ENCODE results near the gene PRPH. TPM values are rescaled to one million over a fixed set of nuclear protein-coding genes. Genes with fewer than 3 reads are reported as not detected.

The PRPH gene
- total and polyA plus RNA-seq, 2 of the 13 experiments (the other 11 are each of a cell fraction or from before 2014, with no cell fraction given) = 0.12 TPM; not detected in 1

DNA sequence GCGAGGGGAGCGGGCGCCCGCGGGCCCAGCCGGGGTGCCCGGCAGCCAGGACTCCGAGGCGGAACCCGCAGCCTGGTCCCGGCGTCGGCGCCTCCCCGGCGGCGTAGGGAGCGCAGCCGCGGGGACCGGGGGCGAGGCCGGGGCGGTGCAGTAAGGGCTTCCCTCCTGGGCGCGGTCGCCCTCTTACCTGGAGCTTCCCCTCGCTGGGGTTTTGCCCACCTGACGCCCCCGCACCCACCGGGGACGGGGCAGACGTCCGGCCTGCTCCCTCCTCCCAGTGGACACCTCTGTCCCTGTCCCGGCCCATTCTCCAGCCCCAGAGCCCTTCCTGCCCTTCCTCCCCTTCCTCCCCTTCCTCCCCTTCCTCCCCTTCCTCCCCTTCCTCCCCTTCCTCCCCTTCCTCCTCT, 30.5 kb upstream of the PRPH start (continued):
- TF ChIP-seq SP140L (CRISPR knock-in tag; IDR thresholded peaks at IDR 0.05; ENCODE audit: borderline replicate concordance) (no peak), EP300 (IDR thresholded peaks at IDR 0.05; ENCODE audit: low read depth in 2 of 2, low read length in 2 of 2) (no peak), EP300 (CRISPR knock-in tag; IDR thresholded peaks at IDR 0.05; ENCODE audit: borderline replicate concordance) (no peak), SSRP1 (CRISPR knock-in tag; IDR thresholded peaks at IDR 0.05) (no peak), KLF16 (CRISPR knock-in tag; IDR thresholded peaks at IDR 0.05) (peak in 1 of 2 experiments; percentile 14; a peak in 1 of 4 replicates), POLR2A (IDR thresholded peaks at IDR 0.05; ENCODE audit: insufficient read depth in 1 of 2, low read depth in 2 of 2, low read length in 2 of 2) (no peak; a peak in 1 of 4 replicates), NBN (conservative IDR thresholded peaks at IDR 0.05) (no peak), KDM5A (IDR thresholded peaks at IDR 0.05; ENCODE audit: borderline replicate concordance, low read length) (no peak), GATA4 (IDR thresholded peaks at IDR 0.05; ENCODE audit: borderline replicate concordance, low read depth) (no peak; the same call in 1 of the 2 replicates), ZNF788 (CRISPR knock-in tag; IDR thresholded peaks at IDR 0.05; ENCODE audit: borderline replicate concordance) (peak; percentile 13; the same call in 1 of the 2 replicates), ZMYM2 (CRISPR knock-in tag; IDR thresholded peaks at IDR 0.05) (peak; percentile 94; the same call in 1 of the 2 replicates), TSC22D2 (CRISPR knock-in tag; IDR thresholded peaks at IDR 0.05; ENCODE audit: borderline replicate concordance) (no peak), POLR2AphosphoS2 (IDR thresholded peaks at IDR 0.05; ENCODE audit: low read depth, low read length) (no peak), TEAD3 (CRISPR knock-in tag; optimal IDR thresholded peaks at IDR 0.05; ENCODE audit: borderline replicate concordance) (peak; percentile 16), ZNF577 (CRISPR knock-in tag; IDR thresholded peaks at IDR 0.05; ENCODE audit: borderline replicate concordance, low read depth) (no peak), PRMT3 (CRISPR knock-in tag; IDR thresholded peaks at IDR 0.05; ENCODE audit: borderline replicate concordance, low read depth) (no peak), MAF1 (CRISPR knock-in tag; IDR thresholded peaks at IDR 0.05; ENCODE audit: borderline replicate concordance) (no peak), ZNF251 (CRISPR knock-in tag; IDR thresholded peaks at IDR 0.05) (no peak), FOXC1 (CRISPR knock-in tag; IDR thresholded peaks at IDR 0.05; ENCODE audit: borderline replicate concordance) (no peak), MAFG (CRISPR knock-in tag; IDR thresholded peaks at IDR 0.05) (no peak)
- TF ChIP-seq, protein P1, sequence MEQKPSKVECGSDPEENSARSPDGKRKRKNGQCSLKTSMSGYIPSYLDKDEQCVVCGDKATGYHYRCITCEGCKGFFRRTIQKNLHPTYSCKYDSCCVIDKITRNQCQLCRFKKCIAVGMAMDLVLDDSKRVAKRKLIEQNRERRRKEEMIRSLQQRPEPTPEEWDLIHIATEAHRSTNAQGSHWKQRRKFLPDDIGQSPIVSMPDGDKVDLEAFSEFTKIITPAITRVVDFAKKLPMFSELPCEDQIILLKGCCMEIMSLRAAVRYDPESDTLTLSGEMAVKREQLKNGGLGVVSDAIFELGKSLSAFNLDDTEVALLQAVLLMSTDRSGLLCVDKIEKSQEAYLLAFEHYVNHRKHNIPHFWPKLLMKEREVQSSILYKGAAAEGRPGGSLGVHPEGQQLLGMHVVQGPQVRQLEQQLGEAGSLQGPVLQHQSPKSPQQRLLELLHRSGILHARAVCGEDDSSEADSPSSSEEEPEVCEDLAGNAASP (CRISPR knock-in tag; IDR thresholded peaks at IDR 0.05; ENCODE audit: borderline replicate concordance) = no peak
- TF ChIP-seq, protein P2, sequence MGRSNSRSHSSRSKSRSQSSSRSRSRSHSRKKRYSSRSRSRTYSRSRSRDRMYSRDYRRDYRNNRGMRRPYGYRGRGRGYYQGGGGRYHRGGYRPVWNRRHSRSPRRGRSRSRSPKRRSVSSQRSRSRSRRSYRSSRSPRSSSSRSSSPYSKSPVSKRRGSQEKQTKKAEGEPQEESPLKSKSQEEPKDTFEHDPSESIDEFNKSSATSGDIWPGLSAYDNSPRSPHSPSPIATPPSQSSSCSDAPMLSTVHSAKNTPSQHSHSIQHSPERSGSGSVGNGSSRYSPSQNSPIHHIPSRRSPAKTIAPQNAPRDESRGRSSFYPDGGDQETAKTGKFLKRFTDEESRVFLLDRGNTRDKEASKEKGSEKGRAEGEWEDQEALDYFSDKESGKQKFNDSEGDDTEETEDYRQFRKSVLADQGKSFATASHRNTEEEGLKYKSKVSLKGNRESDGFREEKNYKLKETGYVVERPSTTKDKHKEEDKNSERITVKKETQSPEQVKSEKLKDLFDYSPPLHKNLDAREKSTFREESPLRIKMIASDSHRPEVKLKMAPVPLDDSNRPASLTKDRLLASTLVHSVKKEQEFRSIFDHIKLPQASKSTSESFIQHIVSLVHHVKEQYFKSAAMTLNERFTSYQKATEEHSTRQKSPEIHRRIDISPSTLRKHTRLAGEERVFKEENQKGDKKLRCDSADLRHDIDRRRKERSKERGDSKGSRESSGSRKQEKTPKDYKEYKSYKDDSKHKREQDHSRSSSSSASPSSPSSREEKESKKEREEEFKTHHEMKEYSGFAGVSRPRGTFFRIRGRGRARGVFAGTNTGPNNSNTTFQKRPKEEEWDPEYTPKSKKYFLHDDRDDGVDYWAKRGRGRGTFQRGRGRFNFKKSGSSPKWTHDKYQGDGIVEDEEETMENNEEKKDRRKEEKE (IDR thresholded peaks at IDR 0.05) = no peak
- TF ChIP-seq, protein P3, sequence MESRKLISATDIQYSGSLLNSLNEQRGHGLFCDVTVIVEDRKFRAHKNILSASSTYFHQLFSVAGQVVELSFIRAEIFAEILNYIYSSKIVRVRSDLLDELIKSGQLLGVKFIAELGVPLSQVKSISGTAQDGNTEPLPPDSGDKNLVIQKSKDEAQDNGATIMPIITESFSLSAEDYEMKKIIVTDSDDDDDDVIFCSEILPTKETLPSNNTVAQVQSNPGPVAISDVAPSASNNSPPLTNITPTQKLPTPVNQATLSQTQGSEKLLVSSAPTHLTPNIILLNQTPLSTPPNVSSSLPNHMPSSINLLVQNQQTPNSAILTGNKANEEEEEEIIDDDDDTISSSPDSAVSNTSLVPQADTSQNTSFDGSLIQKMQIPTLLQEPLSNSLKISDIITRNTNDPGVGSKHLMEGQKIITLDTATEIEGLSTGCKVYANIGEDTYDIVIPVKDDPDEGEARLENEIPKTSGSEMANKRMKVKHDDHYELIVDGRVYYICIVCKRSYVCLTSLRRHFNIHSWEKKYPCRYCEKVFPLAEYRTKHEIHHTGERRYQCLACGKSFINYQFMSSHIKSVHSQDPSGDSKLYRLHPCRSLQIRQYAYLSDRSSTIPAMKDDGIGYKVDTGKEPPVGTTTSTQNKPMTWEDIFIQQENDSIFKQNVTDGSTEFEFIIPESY (CRISPR knock-in tag; IDR thresholded peaks at IDR 0.05) = no peak
- TF ChIP-seq, protein P4, sequence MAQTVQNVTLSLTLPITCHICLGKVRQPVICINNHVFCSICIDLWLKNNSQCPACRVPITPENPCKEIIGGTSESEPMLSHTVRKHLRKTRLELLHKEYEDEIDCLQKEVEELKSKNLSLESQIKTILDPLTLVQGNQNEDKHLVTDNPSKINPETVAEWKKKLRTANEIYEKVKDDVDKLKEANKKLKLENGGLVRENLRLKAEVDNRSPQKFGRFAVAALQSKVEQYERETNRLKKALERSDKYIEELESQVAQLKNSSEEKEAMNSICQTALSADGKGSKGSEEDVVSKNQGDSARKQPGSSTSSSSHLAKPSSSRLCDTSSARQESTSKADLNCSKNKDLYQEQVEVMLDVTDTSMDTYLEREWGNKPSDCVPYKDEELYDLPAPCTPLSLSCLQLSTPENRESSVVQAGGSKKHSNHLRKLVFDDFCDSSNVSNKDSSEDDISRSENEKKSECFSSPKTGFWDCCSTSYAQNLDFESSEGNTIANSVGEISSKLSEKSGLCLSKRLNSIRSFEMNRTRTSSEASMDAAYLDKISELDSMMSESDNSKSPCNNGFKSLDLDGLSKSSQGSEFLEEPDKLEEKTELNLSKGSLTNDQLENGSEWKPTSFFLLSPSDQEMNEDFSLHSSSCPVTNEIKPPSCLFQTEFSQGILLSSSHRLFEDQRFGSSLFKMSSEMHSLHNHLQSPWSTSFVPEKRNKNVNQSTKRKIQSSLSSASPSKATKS (CRISPR knock-in tag; IDR thresholded peaks at IDR 0.05) = no peak

Measured in HepG2 (cell line).